ENCODE measurements around the gene TNFRSF12A. TPM values are rescaled to one million over a fixed set of nuclear protein-coding genes. Genes with fewer than 3 reads are reported as not detected.
"Not testable (repeated sequence)": the region's sequence is repeated elsewhere in the genome, so short reads cannot be mapped to it uniquely, and the experiment has no call there.

The TNFRSF12A gene
- total RNA-seq, 2 donors from 2014 or later = 11.6 to 27.3 TPM

DNA sequence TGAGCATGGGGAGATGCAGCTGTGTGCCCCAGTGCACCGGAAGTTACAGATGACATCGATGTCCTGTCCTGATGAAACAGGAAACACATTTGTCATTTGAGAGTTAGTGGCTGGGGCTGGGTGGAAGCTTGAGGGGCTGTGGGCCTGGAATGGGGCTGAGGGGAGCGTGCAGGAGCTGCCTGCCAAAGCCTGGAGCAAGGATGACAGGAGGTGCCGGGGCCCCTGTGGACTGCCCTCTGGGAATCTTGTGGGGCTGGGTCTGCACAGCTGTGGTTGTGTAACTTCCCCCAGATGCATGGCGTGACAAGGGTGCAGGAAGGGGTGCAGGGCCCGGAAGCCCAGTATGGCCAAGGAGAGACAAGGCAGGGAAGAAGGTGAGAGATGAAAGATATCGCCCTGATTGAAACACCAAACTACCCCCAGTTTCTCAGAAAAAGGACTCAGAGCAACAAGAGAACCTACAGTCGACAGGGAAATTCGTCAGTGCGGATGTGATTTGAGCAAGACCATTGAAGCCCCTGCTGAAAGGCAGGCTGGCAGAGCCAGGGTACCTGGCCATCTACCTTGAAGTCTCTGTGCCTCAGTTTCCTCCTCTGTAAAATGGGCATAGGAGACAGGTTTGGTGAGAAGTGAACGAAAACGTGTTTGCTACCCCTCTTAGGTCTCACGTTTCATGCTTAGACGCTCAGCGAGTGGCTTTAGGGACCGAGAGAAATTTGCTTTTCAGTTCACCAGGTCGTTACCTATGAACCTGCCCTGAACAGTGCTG is 35.0 kb downstream of the TNFRSF12A start:
- H3K4me1 ChIP-seq = peaks cover 11% of the 10 kb centered on the region
- no peak for TF ChIP-seq CTCF (IDR thresholded peaks at IDR 0.05)
- H3K9me3 ChIP-seq = no peaks in the 10 kb centered on the region
- H3K27ac ChIP-seq = no peak overlapping the region
- intact Hi-C loops (cut with DNase I) = loop anchor here (5.0 kb wide), 1 partner anchor 72 kb away; no protein-coding TSS in a partner anchor
- DNase-seq = no peak
- peaks cover 3% of the 10 kb centered on the region for H3K27me3 ChIP-seq
- no peak overlapping the region for H3K9ac ChIP-seq (ENCODE audit: low read depth in 2 of 2, low read length in 2 of 2)
- no peaks in the 10 kb centered on the region for H3K36me3 ChIP-seq
- H3K4me3 ChIP-seq = no peak overlapping the region

DNA sequence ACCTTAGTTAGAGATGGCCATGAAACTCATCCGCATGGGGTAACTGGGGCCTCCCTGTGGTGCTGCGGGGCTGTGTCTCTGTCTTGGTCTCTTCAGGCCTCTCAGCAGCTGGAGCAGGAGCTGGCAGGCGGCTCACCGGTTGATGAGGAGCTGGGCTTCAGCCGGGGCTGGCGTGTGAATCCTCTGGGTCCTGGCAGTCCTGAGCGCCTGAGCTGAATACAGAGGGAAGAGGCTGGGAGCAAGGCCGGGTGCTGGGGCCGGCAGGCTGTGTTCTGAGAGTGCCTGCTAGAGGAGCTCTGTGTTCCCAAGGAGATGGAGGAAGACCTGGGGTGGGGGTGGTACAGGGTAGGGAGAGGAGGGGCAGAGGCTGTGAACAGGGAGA is 35.6 kb downstream of the TNFRSF12A start:
- H3K4me1 ChIP-seq = peaks cover 12% of the 10 kb centered on the region
- H3K27me3 ChIP-seq; H3K27ac ChIP-seq; H3K9me3 ChIP-seq; DNase-seq; H3K4me3 ChIP-seq; H3K36me3 ChIP-seq; H3K9ac ChIP-seq (ENCODE audit: low read depth in 2 of 2, low read length in 2 of 2): not testable (repeated sequence)
- intact Hi-C loops (cut with DNase I) = loop anchor here (5.0 kb wide), 1 partner anchor 72 kb away; no protein-coding TSS in a partner anchor

GRCh38 chr16:3056336-3057180 is 36.4 kb downstream of the TNFRSF12A start:
- Histone ChIP-seq H3K4me3 (no peak overlapping the region), H3K27ac (no peak overlapping the region), H3K36me3 (no peaks in the 10 kb centered on the region), H3K9ac (ENCODE audit: low read depth in 2 of 2, low read length in 2 of 2) (no peak overlapping the region), H3K27me3 (no peaks in the 10 kb centered on the region), H3K9me3 (no peaks in the 10 kb centered on the region), H3K4me1 (peaks cover 12% of the 10 kb centered on the region)
- intact Hi-C loops (cut with DNase I) = loop anchor here (5.0 kb wide), 1 partner anchor 71 kb away; no protein-coding TSS in a partner anchor
- TF ChIP-seq CTCF (IDR thresholded peaks at IDR 0.05) = no peak
- no peak for DNase-seq

DNA sequence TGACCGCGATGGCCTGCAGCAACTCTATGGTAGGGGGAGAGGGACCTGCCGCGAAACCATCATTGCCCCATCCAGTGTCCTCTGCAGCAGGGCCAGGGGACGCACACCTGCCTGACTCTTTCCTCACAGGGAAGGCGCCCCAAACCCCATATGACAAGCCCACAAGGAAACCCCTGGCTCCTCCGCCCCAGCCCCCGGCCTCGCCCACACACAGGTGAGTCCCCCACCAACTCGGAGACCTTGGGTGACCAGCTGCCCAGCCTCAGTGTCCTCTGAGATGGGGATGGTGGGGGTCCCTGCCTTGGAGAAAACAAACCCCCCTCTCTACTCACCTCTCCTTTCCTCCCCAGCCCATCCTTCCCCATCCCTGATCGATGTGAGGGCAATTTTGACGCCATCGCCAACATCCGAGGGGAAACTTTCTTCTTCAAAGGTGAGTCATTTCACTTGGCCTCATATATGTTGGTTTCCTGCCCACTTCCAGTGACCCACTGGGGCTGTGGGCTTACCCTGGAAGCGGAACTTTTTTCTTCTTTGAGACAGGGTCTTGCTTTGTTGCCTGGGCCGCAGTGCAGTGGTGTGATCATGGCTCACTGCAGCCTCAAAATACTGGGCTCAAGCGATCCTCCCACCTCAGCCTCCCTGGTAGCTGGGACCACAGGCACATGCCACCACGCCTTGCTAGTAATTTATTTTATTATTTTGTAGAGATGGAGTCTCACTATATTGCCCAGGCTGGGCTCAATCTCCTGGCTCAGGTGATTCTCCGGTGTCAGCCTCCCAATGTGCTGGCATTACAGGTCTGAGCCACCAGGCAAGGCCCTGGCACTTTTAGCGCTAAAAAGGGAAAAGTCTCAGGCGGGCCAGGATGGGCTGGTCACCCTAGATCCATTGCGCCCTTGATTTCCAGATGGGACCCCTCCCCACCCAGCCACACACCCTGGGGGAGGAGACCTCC is 37.3 kb downstream of the TNFRSF12A start:
- H3K4me3 ChIP-seq = peak overlapping the region; percentile 89
- peak overlapping the region in 1 of 2 donors; percentile 76 for H3K9ac ChIP-seq (ENCODE audit: low read depth in 2 of 2, low read length in 2 of 2)
- H3K27me3 ChIP-seq = no peaks in the 10 kb centered on the region
- H3K36me3 ChIP-seq = no peaks in the 10 kb centered on the region
- intact Hi-C loops (cut with DNase I) = loop anchor here (5.0 kb wide), 1 partner anchor 70 kb away; no protein-coding TSS in a partner anchor
- no peak for DNase-seq
- H3K9me3 ChIP-seq = no peaks in the 10 kb centered on the region
- H3K4me1 ChIP-seq = peaks cover 12% of the 10 kb centered on the region
- no peak overlapping the region for H3K27ac ChIP-seq
- no peak for TF ChIP-seq CTCF (IDR thresholded peaks at IDR 0.05)

DNA sequence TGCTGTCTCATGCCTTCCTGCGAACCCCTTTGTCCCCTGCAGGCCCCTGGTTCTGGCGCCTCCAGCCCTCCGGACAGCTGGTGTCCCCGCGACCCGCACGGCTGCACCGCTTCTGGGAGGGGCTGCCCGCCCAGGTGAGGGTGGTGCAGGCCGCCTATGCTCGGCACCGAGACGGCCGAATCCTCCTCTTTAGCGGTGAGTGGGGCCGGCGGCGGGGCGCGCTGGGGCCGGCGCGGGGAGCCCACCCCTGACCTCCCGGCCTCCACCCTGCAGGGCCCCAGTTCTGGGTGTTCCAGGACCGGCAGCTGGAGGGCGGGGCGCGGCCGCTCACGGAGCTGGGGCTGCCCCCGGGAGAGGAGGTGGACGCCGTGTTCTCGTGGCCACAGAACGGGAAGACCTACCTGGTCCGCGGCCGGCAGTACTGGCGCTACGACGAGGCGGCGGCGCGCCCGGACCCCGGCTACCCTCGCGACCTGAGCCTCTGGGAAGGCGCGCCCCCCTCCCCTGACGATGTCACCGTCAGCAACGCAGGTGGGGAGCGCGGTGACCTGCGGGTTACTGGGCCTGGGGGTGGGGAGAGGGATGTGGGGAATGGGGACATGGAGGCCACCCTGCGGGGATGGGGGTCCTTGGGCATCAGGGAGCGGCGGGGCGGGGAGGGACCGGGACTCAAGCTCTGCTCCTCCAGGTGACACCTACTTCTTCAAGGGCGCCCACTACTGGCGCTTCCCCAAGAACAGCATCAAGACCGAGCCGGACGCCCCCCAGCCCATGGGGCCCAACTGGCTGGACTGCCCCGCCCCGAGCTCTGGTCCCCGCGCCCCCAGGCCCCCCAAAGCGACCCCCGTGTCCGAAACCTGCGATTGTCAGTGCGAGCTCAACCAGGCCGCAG is 38.2 kb downstream of the TNFRSF12A start:
- Histone ChIP-seq H3K27ac (peak overlapping the region; percentile 81), H3K4me3 (peak overlapping the region; percentile 89), H3K9ac (ENCODE audit: low read depth in 2 of 2, low read length in 2 of 2) (peak overlapping the region; percentile 92 to 97), H3K36me3 (no peaks in the 10 kb centered on the region), H3K9me3 (no peaks in the 10 kb centered on the region), H3K27me3 (no peaks in the 10 kb centered on the region), H3K4me1 (peaks cover 12% of the 10 kb centered on the region)
- no peak for TF ChIP-seq CTCF (IDR thresholded peaks at IDR 0.05)
- DNase-seq = peak; percentile 78
- intact Hi-C loops (cut with DNase I) = loop anchor here (5.0 kb wide), 1 partner anchor 69 kb away; no protein-coding TSS in a partner anchor

All from colonic mucosa (tissue), 4 donors.